Activated CD4-positive, alpha-beta T cell treated with anti-CD3 and anti-CD28 coated beads for 36 hours (primary cell): ENCODE measurements around the gene GHDC. TPM values are rescaled to one million over a fixed set of nuclear protein-coding genes. Genes with fewer than 3 reads are reported as not detected.
"Not testable (repeated sequence)": the region's sequence is repeated elsewhere in the genome, so short reads cannot be mapped to it uniquely, and the experiment has no call there.

Experiments used
- ATAC-seq: fragments of 200-7000 bp; cut with Tn5 transposase; one replicate; pipeline ENCODE4 v1.10.0; 2021; ENCODE audit warnings: mild to moderate bottlenecking, moderate library complexity
- CTCF ChIA-PET: fragments of 350-600 bp; sonication (Branson Sonifier 250); formaldehyde crosslinking; loops from one replicate; lab custom pipeline; 2021; ENCODE audit warnings: antibody characterized with exemption; lab: Charles Lee
- POLR2A ChIA-PET: fragments of 350-600 bp; sonication (Branson Sonifier 250); formaldehyde crosslinking; loops from one replicate; lab custom pipeline; 2021; ENCODE audit warnings: antibody characterized with exemption, inconsistent platforms; lab: Charles Lee
- DNase-seq: peaks from one replicate; pipeline ENCODE4 v3.0.0-alpha.2; 2020
- H3K27ac Mint-ChIP-seq: one replicate; pipeline ENCODE4 v1.8.0; 2021; ENCODE audit warnings: mixed read lengths
- H3K27me3 Mint-ChIP-seq: one replicate; pipeline ENCODE4 v1.8.0; 2021; ENCODE audit warnings: mixed read lengths
- H3K36me3 Mint-ChIP-seq: one replicate; pipeline ENCODE4 v1.8.0; 2021; ENCODE audit warnings: low read depth, mixed read lengths
- H3K4me1 Mint-ChIP-seq: one replicate; pipeline ENCODE4 v1.8.0; 2021; ENCODE audit warnings: mixed read lengths
- H3K4me3 Mint-ChIP-seq: one replicate; pipeline ENCODE4 v1.8.0; 2021; ENCODE audit warnings: mild to moderate bottlenecking, moderate library complexity, mixed read lengths
- H3K9me3 Mint-ChIP-seq: one replicate; pipeline ENCODE4 v1.8.0; 2021; ENCODE audit warnings: low read depth, mixed read lengths
- intact Hi-C, 2 experiments: fragments of 100-400 bp; cut with DNase I in 1 of 2; cut with micrococcal nuclease in 1 of 2; formaldehyde crosslinking; loops; one replicate each; pipeline versions ENCODE4 v1.14.2 to v1.15.1; 2022 to 2024; cut with DNase I, micrococcal nuclease
- total RNA-seq, 2 experiments: library from RNA; stranded (reverse); gene quantifications; one replicate each; pipeline ENCODE4 v1.2.3, GENCODE V29; 2021

GHDC gene
- total RNA-seq: 10 to 100 TPM; 11.3 to 15.5 TPM

DNA sequence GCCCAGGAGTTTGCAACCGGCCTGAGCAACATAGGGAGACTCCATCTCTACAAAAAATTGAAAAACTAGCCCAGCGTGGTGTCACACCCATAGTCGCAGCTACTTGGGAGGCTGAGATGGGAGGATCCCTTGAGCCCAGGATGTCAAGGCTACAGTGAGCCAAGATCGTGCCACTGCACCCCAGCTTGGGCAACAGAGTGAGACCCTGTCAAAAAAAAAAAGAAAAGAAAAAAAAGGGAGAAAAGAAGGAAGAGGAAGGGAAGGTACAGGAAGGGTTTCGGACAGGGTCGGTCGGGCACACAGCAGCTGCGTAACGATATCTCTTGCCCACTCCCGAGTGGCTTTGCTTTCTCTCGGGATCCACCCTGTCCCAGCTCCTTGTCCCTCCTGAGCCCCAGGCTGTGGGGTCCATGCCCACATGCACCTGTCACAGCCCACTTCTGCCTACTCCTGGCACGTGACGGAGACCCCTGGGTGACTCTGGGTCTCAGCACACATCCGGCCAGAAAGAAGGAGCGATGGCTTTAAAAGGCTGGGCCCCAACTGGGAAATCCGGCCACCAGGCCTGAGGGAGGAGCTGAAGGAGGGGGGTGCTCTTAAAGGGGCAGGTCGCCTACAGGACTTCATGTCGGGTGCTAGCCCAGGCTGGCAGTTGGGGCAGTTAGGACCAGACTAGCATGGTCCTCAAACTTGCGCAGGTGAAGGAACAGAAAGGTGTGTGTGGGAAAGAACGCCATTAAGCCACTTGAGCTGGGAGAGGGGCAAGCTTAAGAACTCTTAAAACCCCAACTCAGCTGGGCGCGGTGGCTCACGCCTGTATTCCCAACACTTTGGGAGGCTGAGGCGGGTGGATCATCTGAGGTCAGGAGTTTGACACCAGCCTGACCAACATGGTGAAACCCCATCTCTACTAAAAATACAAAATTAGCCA, at the start of gene GHDC:
GHDC (minus strand) TSS at position 526 of the 931 bp plus-strand sequence. CDS start 913 bp downstream, outside the sequence.
- ATAC-seq: peak; percentile 98
- peaks cover 3% of the 10 kb centered on the region for H3K36me3 Mint-ChIP-seq
- H3K4me1 Mint-ChIP-seq: peaks cover 15% of the 10 kb centered on the region
- H3K27me3 Mint-ChIP-seq: no peaks in the 10 kb centered on the region
- ChIA-PET CTCF (interaction anchor here (0.6 to 3.5 kb wide), 19 partner anchors 8 to 384 kb away, joined by 3 to 17 read pairs (median 4); partner anchors contain the start of genes DNAJC7, HCRT, KCNH4 and NAGLU), POLR2A (interaction anchor here (0.5 to 1.4 kb wide), 6 partner anchors 10 to 195 kb away, joined by 3 to 11 read pairs (median 4); partner anchors contain the start of gene STAT3)
- H3K27ac Mint-ChIP-seq: peak within 1 kb of the TSS; percentile 94
- H3K9me3 Mint-ChIP-seq: no peaks in the 10 kb centered on the region
- intact Hi-C loops: loop anchor here (1.0 kb wide), 2 partner anchors 10 to 39 kb away; no protein-coding TSS in a partner anchor
- DNase-seq: peak; percentile 88
- peak within 1 kb of the TSS; percentile 91 for H3K4me3 Mint-ChIP-seq

- Mint-ChIP-seq H3K27ac (peak overlapping the region; percentile 11), H3K4me3 (no peak overlapping the region), H3K9me3 (no peaks in the 10 kb centered on the region), H3K4me1 (peaks cover 54% of the 10 kb centered on the region), H3K36me3 (peaks cover 26% of the 10 kb centered on the region), H3K27me3 (no peaks in the 10 kb centered on the region)
- ATAC-seq (no peak), DNase-seq (no peak)
- POLR2A ChIA-PET: no interaction called here
- CTCF ChIA-PET: interaction anchor here (2.1 kb wide), 1 partner anchor 21 kb away, joined by 7 read pairs; no protein-coding TSS in a partner anchor
- intact Hi-C loops: no loop called here
Observed at GRCh38 chr17:42243493-42243982, 49.2 kb upstream of the GHDC start.

GRCh38 chr17:42241871-42242270, 47.6 kb upstream of the GHDC start:
- Mint-ChIP-seq H3K27me3 (no peaks in the 10 kb centered on the region), H3K4me1 (peaks cover 41% of the 10 kb centered on the region), H3K27ac (no peak overlapping the region), H3K9me3 (no peaks in the 10 kb centered on the region), H3K4me3 (no peak overlapping the region), H3K36me3 (peaks cover 16% of the 10 kb centered on the region)
- ChIA-PET CTCF (interaction anchor here (0.7 kb wide), 1 partner anchor 146 kb away, joined by 3 read pairs; the partner anchor contains the start of gene STAT3), POLR2A (no interaction called here)
- DNase-seq (no peak), ATAC-seq (no peak)
- intact Hi-C loops: no loop called here

GRCh38 chr17:42240863-42241262, 46.6 kb upstream of the GHDC start:
- H3K36me3 Mint-ChIP-seq, intact Hi-C loops, DNase-seq, POLR2A ChIA-PET, H3K27ac Mint-ChIP-seq, H3K9me3 Mint-ChIP-seq, ATAC-seq, H3K4me3 Mint-ChIP-seq, H3K27me3 Mint-ChIP-seq: not testable (repeated sequence)
- H3K4me1 Mint-ChIP-seq: peaks cover 37% of the 10 kb centered on the region
- CTCF ChIA-PET: interaction anchor here (6.9 kb wide), 1 partner anchor 18 kb away, joined by 34 read pairs; no protein-coding TSS in a partner anchor

DNA sequence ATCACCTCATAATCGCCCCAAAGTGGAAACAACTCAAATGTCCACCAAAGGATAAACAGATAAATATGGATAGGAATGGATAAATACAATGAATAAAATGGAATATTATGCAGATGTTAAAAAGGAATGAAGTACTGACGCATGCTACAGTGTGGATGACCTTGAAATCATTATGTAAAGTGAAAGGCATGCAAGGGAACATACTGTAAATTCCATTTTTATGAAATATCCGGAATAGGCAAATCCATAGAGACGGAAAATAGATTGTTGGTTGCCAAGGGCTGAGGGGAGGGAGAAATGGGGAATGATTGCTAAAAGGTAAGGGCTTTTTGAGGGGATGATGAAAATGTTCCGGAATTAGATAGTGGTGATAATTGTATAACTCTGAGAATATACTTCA, 45.9 kb upstream of the GHDC start:
- ATAC-seq: no peak
- Mint-ChIP-seq H3K9me3 (no peaks in the 10 kb centered on the region), H3K27ac (no peak overlapping the region), H3K4me3 (no peak overlapping the region), H3K27me3 (no peaks in the 10 kb centered on the region), H3K36me3 (peaks cover 8% of the 10 kb centered on the region), H3K4me1 (peaks cover 38% of the 10 kb centered on the region)
- intact Hi-C loops: no loop called here
- ChIA-PET CTCF (interaction anchor here (0.6 to 6.9 kb wide), 2 partner anchors 10 to 17 kb away, joined by 3 to 34 read pairs; no protein-coding TSS in a partner anchor), POLR2A (no interaction called here)
- DNase-seq: no peak

GRCh38 chr17:42239576-42239975, 45.3 kb upstream of the GHDC start:
- ATAC-seq, intact Hi-C loops, H3K4me3 Mint-ChIP-seq, H3K27me3 Mint-ChIP-seq, H3K9me3 Mint-ChIP-seq, DNase-seq, H3K27ac Mint-ChIP-seq, POLR2A ChIA-PET: not testable (repeated sequence)
- Mint-ChIP-seq H3K36me3 (peaks cover 11% of the 10 kb centered on the region), H3K4me1 (peaks cover 44% of the 10 kb centered on the region)
- CTCF ChIA-PET: interaction anchor here (0.5 to 6.9 kb wide), 3 partner anchors 10 to 218 kb away, joined by 3 to 34 read pairs (median 4); no protein-coding TSS in a partner anchor

- no peak overlapping the region for H3K4me3 Mint-ChIP-seq
- H3K27ac Mint-ChIP-seq: no peak overlapping the region
- POLR2A ChIA-PET: interaction anchor here (0.6 kb wide), 1 partner anchor 207 kb away, joined by 4 read pairs; no protein-coding TSS in a partner anchor
- intact Hi-C loops: no loop called here
- peaks cover 40% of the 10 kb centered on the region for H3K4me1 Mint-ChIP-seq
- no peaks in the 10 kb centered on the region for H3K27me3 Mint-ChIP-seq
- H3K36me3 Mint-ChIP-seq: peaks cover 10% of the 10 kb centered on the region
- ATAC-seq: no peak
- no peak for DNase-seq
- CTCF ChIA-PET: interaction anchor here (0.6 to 6.9 kb wide), 6 partner anchors 13 to 123 kb away, joined by 3 to 34 read pairs (median 4); no protein-coding TSS in a partner anchor
- H3K9me3 Mint-ChIP-seq: no peaks in the 10 kb centered on the region
Observed at GRCh38 chr17:42236760-42237159, 42.5 kb upstream of the GHDC start.

GRCh38 chr17:42233994-42234393, 39.7 kb upstream of the GHDC start:
- Mint-ChIP-seq H3K4me1 (peaks cover 35% of the 10 kb centered on the region), H3K4me3 (no peak overlapping the region)

GRCh38 chr17:42233156-42233555, 38.9 kb upstream of the GHDC start:
- H3K36me3 Mint-ChIP-seq: peaks cover 15% of the 10 kb centered on the region
- ATAC-seq (no peak), DNase-seq (no peak)
- ChIA-PET CTCF (interaction anchor here (0.6 to 1.3 kb wide), 3 partner anchors 14 to 345 kb away, joined by 3 to 4 read pairs (median 4); no protein-coding TSS in a partner anchor), POLR2A (no interaction called here)
- H3K4me1 Mint-ChIP-seq: peaks cover 40% of the 10 kb centered on the region
- no peaks in the 10 kb centered on the region for H3K9me3 Mint-ChIP-seq
- H3K4me3 Mint-ChIP-seq: no peak overlapping the region
- intact Hi-C loops: no loop called here
- no peak overlapping the region for H3K27ac Mint-ChIP-seq
- no peaks in the 10 kb centered on the region for H3K27me3 Mint-ChIP-seq

More at GRCh38 chr17:42233994-42234393, 39.7 kb upstream of the GHDC start:
- Mint-ChIP-seq H3K9me3 (no peaks in the 10 kb centered on the region), H3K27me3 (no peaks in the 10 kb centered on the region), H3K36me3 (peaks cover 11% of the 10 kb centered on the region), H3K27ac (peak overlapping the region; percentile 21)
- ChIA-PET CTCF (interaction anchor here (0.6 to 6.9 kb wide), 2 partner anchors 11 to 43 kb away, joined by 4 to 34 read pairs; no protein-coding TSS in a partner anchor), POLR2A (no interaction called here)
- no peak for ATAC-seq
- intact Hi-C loops: no loop called here
- no peak for DNase-seq

DNA sequence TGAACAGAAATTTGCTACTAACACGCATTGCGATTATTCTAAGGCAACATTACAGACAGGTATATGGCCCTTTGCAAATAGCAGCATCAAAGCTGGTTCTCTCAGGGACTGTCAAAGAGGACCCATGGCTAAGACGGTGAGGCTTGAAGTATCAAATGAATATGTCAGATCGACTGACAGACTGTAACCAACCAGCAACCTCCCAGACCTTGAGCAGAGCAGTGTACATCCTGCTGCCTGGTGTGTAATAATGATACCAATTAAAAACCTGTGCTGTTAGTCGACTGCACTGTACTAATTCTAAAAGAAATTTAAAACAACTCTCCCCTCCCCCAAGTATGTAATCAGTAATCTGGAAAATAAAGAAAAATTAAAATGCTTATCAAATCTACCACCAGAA, 35.9 kb upstream of the GHDC start:
- no peaks in the 10 kb centered on the region for H3K27me3 Mint-ChIP-seq
- no peaks in the 10 kb centered on the region for H3K9me3 Mint-ChIP-seq
- DNase-seq (peak; percentile 35), ATAC-seq (peak; percentile 96)
- ChIA-PET CTCF (interaction anchor here (0.6 to 1.7 kb wide), 7 partner anchors 9 to 176 kb away, joined by 3 to 6 read pairs (median 4); partner anchors contain the start of gene STAT5B), POLR2A (interaction anchor here (0.6 kb wide), 2 partner anchors 18 to 81 kb away, joined by 3 to 9 read pairs; no protein-coding TSS in a partner anchor)
- peaks cover 37% of the 10 kb centered on the region for H3K4me1 Mint-ChIP-seq
- no peak overlapping the region for H3K4me3 Mint-ChIP-seq
- peaks cover 24% of the 10 kb centered on the region for H3K36me3 Mint-ChIP-seq
- intact Hi-C loops: no loop called here
- peak overlapping the region; percentile 37 for H3K27ac Mint-ChIP-seq
